ENCODE results near the gene STK11.

STK11 gene

GRCh38 chr19:1252221-1252820, 46.7 kb downstream of the STK11 start:
- peaks cover 60 to 65% (median 63%) of the 10 kb centered on the region in 11 experiments for H3K36me3 ChIP-seq

GRCh38 chr19:1252821-1253513, 47.4 kb downstream of the STK11 start:
- Histone ChIP-seq H4K20me1 (peaks cover 58 to 81% (median 70%) of the 10 kb centered on the region in 11 experiments), H3K4me1 (peaks cover 48 to 55% (median 50%) of the 10 kb centered on the region in 10 experiments), H3K4me3 (peak overlapping the region; percentile 92 to 100 (median 99)), H3K27me3 (no peaks in the 10 kb centered on the region), H3K27ac (peak overlapping the region; percentile 93 to 97 (median 95)), H3K4me2 (peak overlapping the region; percentile 98 to 100 (median 100)), H3K9me3 (replicated peaks in 1 of 11) (peaks cover 0 to 5% (median 0%) of the 10 kb centered on the region in 11 experiments; a peak in 6 of 22 replicates), H3K36me3 (peaks cover 65 to 71% (median 70%) of the 10 kb centered on the region in 11 experiments), H3K9ac (peak overlapping the region; percentile 89 to 99 (median 98))
- no peak for TF ChIP-seq Cebpa-rat (IDR thresholded peaks at IDR 0.05)

More at GRCh38 chr19:1252221-1252820, 46.7 kb downstream of the STK11 start:
- peak overlapping the region; percentile 92 to 100 (median 99) for H3K4me3 ChIP-seq
- H3K27me3 ChIP-seq = no peaks in the 10 kb centered on the region
- H3K4me1 ChIP-seq = peaks cover 48 to 55% (median 50%) of the 10 kb centered on the region in 10 experiments
- H3K9ac ChIP-seq = peak overlapping the region; percentile 89 to 99 (median 98)
- TF ChIP-seq Cebpa-rat (IDR thresholded peaks at IDR 0.05) = no peak
- H3K9me3 ChIP-seq (replicated peaks in 1 of 11) = peaks cover 0 to 5% (median 0%) of the 10 kb centered on the region in 11 experiments; a peak in 6 of 22 replicates
- peak overlapping the region; percentile 93 to 97 (median 95) for H3K27ac ChIP-seq
- peak overlapping the region; percentile 95 to 100 (median 98) for H3K4me2 ChIP-seq
- H4K20me1 ChIP-seq = peaks cover 52 to 75% (median 64%) of the 10 kb centered on the region in 11 experiments

- Histone ChIP-seq H3K4me1 (peaks cover 51 to 57% (median 53%) of the 10 kb centered on the region in 10 experiments), H3K9ac (peak overlapping the region; percentile 82 to 99 (median 96)), H4K20me1 (peaks cover 63 to 88% (median 76%) of the 10 kb centered on the region in 11 experiments), H3K36me3 (peaks cover 65 to 76% (median 74%) of the 10 kb centered on the region in 11 experiments), H3K4me3 (peak overlapping the region; percentile 92 to 100 (median 99)), H3K9me3 (replicated peaks in 1 of 11) (peaks cover 0 to 5% (median 0%) of the 10 kb centered on the region in 11 experiments; a peak in 6 of 22 replicates), H3K4me2 (peak overlapping the region; percentile 98 to 100 (median 100)), H3K27ac (peak overlapping the region; percentile 93 to 97 (median 95)), H3K27me3 (no peaks in the 10 kb centered on the region)
- no peak for TF ChIP-seq Cebpa-rat (IDR thresholded peaks at IDR 0.05)
These were observed 48.0 kb downstream of the STK11 start for GRCh38 chr19:1253514-1254080.

GRCh38 chr19:1254081-1254527, 48.5 kb downstream of the STK11 start:
- Histone ChIP-seq H3K4me1 (peaks cover 55 to 63% (median 58%) of the 10 kb centered on the region in 10 experiments), H3K4me2 (peak overlapping the region; percentile 98 to 100 (median 100)), H3K36me3 (peaks cover 65 to 76% (median 74%) of the 10 kb centered on the region in 11 experiments), H4K20me1 (peaks cover 63 to 93% (median 80%) of the 10 kb centered on the region in 11 experiments), H3K9ac (peak overlapping the region; percentile 82 to 99 (median 96)), H3K27me3 (no peaks in the 10 kb centered on the region), H3K4me3 (peak overlapping the region; percentile 92 to 100 (median 99)), H3K9me3 (replicated peaks in 1 of 11) (peaks cover 0 to 5% (median 0%) of the 10 kb centered on the region in 11 experiments; a peak in 6 of 22 replicates), H3K27ac (peak overlapping the region; percentile 93 to 97 (median 95))
- no peak for TF ChIP-seq Cebpa-rat (IDR thresholded peaks at IDR 0.05)

GRCh38 chr19:1254530-1255185, 49.1 kb downstream of the STK11 start:
- Histone ChIP-seq H3K4me2 (peak overlapping the region; percentile 98 to 100 (median 100)), H4K20me1 (peaks cover 63 to 98% (median 80%) of the 10 kb centered on the region in 11 experiments), H3K36me3 (peaks cover 65 to 76% (median 74%) of the 10 kb centered on the region in 11 experiments), H3K27me3 (no peaks in the 10 kb centered on the region), H3K4me1 (peaks cover 61 to 68% (median 64%) of the 10 kb centered on the region in 10 experiments), H3K27ac (peak overlapping the region; percentile 93 to 97 (median 95); a peak in 20 of 22 replicates), H3K9ac (peak overlapping the region; percentile 82 to 99 (median 96); a peak in 21 of 22 replicates), H3K9me3 (replicated peaks in 1 of 11) (peaks cover 0 to 5% (median 0%) of the 10 kb centered on the region in 11 experiments; a peak in 6 of 22 replicates), H3K4me3 (peak overlapping the region in 9 of 10 experiments; percentile 26 to 100 (median 99); a peak in 16 of 20 replicates)
- no peak for TF ChIP-seq Cebpa-rat (IDR thresholded peaks at IDR 0.05)

GRCh38 chr19:1255186-1256161, 49.9 kb downstream of the STK11 start:
- Histone ChIP-seq H3K9me3 (replicated peaks in 1 of 11) (peaks cover 0 to under 1% (median 0%) of the 10 kb centered on the region in 11 experiments; a peak in 2 of 22 replicates), H3K4me2 (peak overlapping the region; percentile 98 to 100 (median 100)), H3K27me3 (no peaks in the 10 kb centered on the region), H3K27ac (peak overlapping the region; percentile 29 to 97 (median 95); a peak in 21 of 22 replicates), H3K4me1 (peaks cover 69 to 76% (median 72%) of the 10 kb centered on the region in 10 experiments), H3K4me3 (peak overlapping the region; percentile 7 to 100 (median 94); a peak in 17 of 20 replicates), H3K36me3 (peaks cover 57 to 68% (median 66%) of the 10 kb centered on the region in 11 experiments), H3K9ac (peak overlapping the region; percentile 82 to 99 (median 96)), H4K20me1 (peaks cover 54 to 98% (median 77%) of the 10 kb centered on the region in 11 experiments)
- TF ChIP-seq Cebpa-rat (IDR thresholded peaks at IDR 0.05) = no peak

Measured in BLaER1 treated with 17β-estradiol and CSF1 and Interleukin-3, amounts not matched to agents 10 nM and 100 nM (cell line).